GM18499 (cell line): ENCODE measurements around the gene LSAMP.
"Not testable (repeated sequence)": the region's sequence is repeated elsewhere in the genome, so short reads cannot be mapped to it uniquely, and the experiment has no call there.

Experiments
- ATAC-seq: cut with Tn5 transposase; IDR thresholded peaks from one replicate; pipeline ENCODE4 v1.9.1; 2021; ENCODE audit warnings: moderate number of reproducible peaks; ENCODE audit not compliant: insufficient read depth, unreplicated experiment

The LSAMP gene

GRCh38 chr3:115831864-115832263 is 613.4 kb downstream of the LSAMP start:
- no peak for ATAC-seq

GRCh38 chr3:115830764-115831395 is 614.4 kb downstream of the LSAMP start:
- ATAC-seq = no peak

GRCh38 chr3:115828401-115828800 is 616.9 kb downstream of the LSAMP start:
- ATAC-seq = no peak

GRCh38 chr3:115827495-115827894 is 617.8 kb downstream of the LSAMP start:
- no peak for ATAC-seq

GRCh38 chr3:115825046-115825445 is 620.2 kb downstream of the LSAMP start:
- no peak for ATAC-seq

- ATAC-seq = no peak
Observed at GRCh38 chr3:115823083-115823482, 622.2 kb downstream of the LSAMP start.

GRCh38 chr3:115822579-115822978 is 622.7 kb downstream of the LSAMP start:
- ATAC-seq = no peak

- ATAC-seq = peak; percentile 88
Observed at GRCh38 chr3:115819785-115820384, 625.4 kb downstream of the LSAMP start.

- ATAC-seq = no peak
Observed at GRCh38 chr3:115814778-115815380, 630.4 kb downstream of the LSAMP start.

- ATAC-seq = no peak
Observed at GRCh38 chr3:115814006-115814405, 631.3 kb downstream of the LSAMP start.

GRCh38 chr3:115808816-115809215 is 636.5 kb downstream of the LSAMP start:
- ATAC-seq = no peak

- no peak for ATAC-seq
Observed at GRCh38 chr3:115808244-115808643, 637.0 kb downstream of the LSAMP start.

GRCh38 chr3:115806501-115806900 is 638.8 kb downstream of the LSAMP start:
- ATAC-seq = no peak

GRCh38 chr3:115805520-115805919 is 639.8 kb downstream of the LSAMP start:
- ATAC-seq = no peak

GRCh38 chr3:115804713-115805119 is 640.6 kb downstream of the LSAMP start:
- no peak for ATAC-seq

GRCh38 chr3:115804200-115804599 is 641.1 kb downstream of the LSAMP start:
- no peak for ATAC-seq

- ATAC-seq = no peak
Observed at GRCh38 chr3:115803661-115804060, 641.6 kb downstream of the LSAMP start.

GRCh38 chr3:115800489-115801075 is 644.7 kb downstream of the LSAMP start:
- no peak for ATAC-seq

- not testable (repeated sequence) for ATAC-seq
Observed at GRCh38 chr3:115800065-115800464, 645.2 kb downstream of the LSAMP start.

- no peak for ATAC-seq
Observed at GRCh38 chr3:115792206-115792955, 652.9 kb downstream of the LSAMP start.
